Esophagus (tissue), 2 donors: ENCODE data around the gene MPP3. TPM values are rescaled to one million over a fixed set of nuclear protein-coding genes. Genes with fewer than 3 reads are reported as not detected.
A peak's percentile ranks its signal among the peaks of the same experiment; 100 is the strongest.

Experiments
- H3K27ac ChIP-seq, 2 donors: one replicate each; pipeline ENCODE4 v1.5.1; 2013; ENCODE audit warnings: low read depth in 2 of 2, mild to moderate bottlenecking in 2 of 2, inconsistent platforms in 1 of 2, low read length in 1 of 2, moderate library complexity in 1 of 2
- H3K27me3 ChIP-seq, 2 donors: one replicate each; pipeline ENCODE4 v1.6.1; 2013; ENCODE audit warnings: low read length in 2 of 2, control low read depth in 1 of 2, mild to moderate bottlenecking in 1 of 2; ENCODE audit not compliant: insufficient read depth in 2 of 2, control insufficient read depth in 1 of 2
- H3K36me3 ChIP-seq, 2 donors: one replicate each; pipeline ENCODE4 v1.6.1; 2013; ENCODE audit warnings: low read length in 1 of 2; ENCODE audit not compliant: control insufficient read depth in 2 of 2, insufficient read depth in 2 of 2
- H3K4me1 ChIP-seq, 2 donors: one replicate each; pipeline ENCODE4 v1.6.1; 2013; ENCODE audit warnings: low read length in 1 of 2; ENCODE audit not compliant: control insufficient read depth in 2 of 2, insufficient read depth in 2 of 2
- H3K4me3 ChIP-seq, 2 donors: one replicate each; pipeline ENCODE4 v1.5.1; 2013; ENCODE audit warnings: low read length in 2 of 2, mild to moderate bottlenecking in 2 of 2, low read depth in 1 of 2, moderate library complexity in 1 of 2
- H3K9me3 ChIP-seq, 2 donors: one replicate each; pipeline ENCODE4 v1.6.1; 2013; ENCODE audit warnings: mild to moderate bottlenecking in 2 of 2, low read depth in 1 of 2, low read length in 1 of 2, moderate library complexity in 1 of 2; ENCODE audit not compliant: control insufficient read depth in 2 of 2, insufficient read depth in 1 of 2
- WGBS, 2 donors: extraction: QIAGEN DNeasy Blood & Tissue Kit; methylation state at CpG; one replicate each; pipeline ENCODE4 v1.1.7; 2013; 5-methylcytosine and 5-hydroxymethylcytosine counted together
- polyA plus RNA-seq, 2 donors: library from polyadenylated mRNA; stranded (reverse); fragments of 200-250 nt; gene quantifications; one replicate each; pipeline ENCODE4 v1.2.3, GENCODE V29; 2013
- donor health status: healthy with polysubstance abuse.
- donor health status: Bipolar disorder and iron deficiency.

Gene MPP3
- polyA plus RNA-seq, 2 donors, result 5.6 to 9.6 TPM

GRCh38 chr17:43780135-43780534, 52.8 kb downstream of the MPP3 start, which contains the start of gene CFAP97D1:
CFAP97D1 (plus strand) TSS chr17:43780435; CDS start chr17:43780463, 28 bp downstream.
- no peaks in the 10 kb centered on the region for H3K27me3 ChIP-seq
- H3K9me3 ChIP-seq, result no peaks in the 10 kb centered on the region
- H3K36me3 ChIP-seq, result peaks cover 0 to 3% of the 10 kb centered on the region in 2 donors
- H3K27ac ChIP-seq, result peak within 1 kb of the TSS in 1 of 2 donors; percentile 86
- 61 to 68% methylated on average over 7 of the region's 7 CpGs for WGBS, 2 donors
- H3K4me1 ChIP-seq, result peaks cover 2 to 6% of the 10 kb centered on the region in 2 donors
- H3K4me3 ChIP-seq, result peak within 1 kb of the TSS; percentile 69 to 92

GRCh38 chr17:43779145-43780125, 53.5 kb downstream of the MPP3 start:
- H3K4me1 ChIP-seq, result peaks cover 2 to 6% of the 10 kb centered on the region in 2 donors
- H3K27ac ChIP-seq, result peak overlapping the region; percentile 86 to 93
- peaks cover 0 to 7% of the 10 kb centered on the region in 2 donors for H3K36me3 ChIP-seq
- no peaks in the 10 kb centered on the region for H3K9me3 ChIP-seq
- 8% methylated on average over 26 of the region's 26 CpGs for WGBS, 2 donors
- no peaks in the 10 kb centered on the region for H3K27me3 ChIP-seq
- peak overlapping the region; percentile 69 to 92 for H3K4me3 ChIP-seq

- Histone ChIP-seq H3K36me3 (peaks cover 4 to 13% of the 10 kb centered on the region in 2 donors), H3K4me3 (peak within 1 kb of the TSS; percentile 69 to 92), H3K9me3 (no peaks in the 10 kb centered on the region), H3K4me1 (peaks cover 2 to 6% of the 10 kb centered on the region in 2 donors), H3K27ac (peak within 1 kb of the TSS; percentile 93 to 99), H3K27me3 (no peaks in the 10 kb centered on the region)
- WGBS, 2 donors, result 0 to 1% methylated on average over 76 to 100 of the region's 100 CpGs
Measured at GRCh38 chr17:43778337-43779144, 54.4 kb downstream of the MPP3 start, which contains the start of gene DUSP3. DUSP3 (minus strand) TSS chr17:43778977; CDS start chr17:43778924, 53 bp downstream.

GRCh38 chr17:43774304-43775250, 58.4 kb downstream of the MPP3 start:
- H3K36me3 ChIP-seq, result peaks cover 7 to 24% of the 10 kb centered on the region in 2 donors

GRCh38 chr17:43772877-43773648, 59.9 kb downstream of the MPP3 start:
- Histone ChIP-seq H3K36me3 (peaks cover 7 to 34% of the 10 kb centered on the region in 2 donors), H3K27ac (peak overlapping the region; percentile 56 to 81), H3K4me3 (no peak overlapping the region), H3K4me1 (peaks cover 6 to 9% of the 10 kb centered on the region in 2 donors), H3K9me3 (no peaks in the 10 kb centered on the region), H3K27me3 (no peaks in the 10 kb centered on the region)
- 70 to 72% methylated on average over 10 of the region's 10 CpGs for WGBS, 2 donors

More at GRCh38 chr17:43774304-43775250, 58.4 kb downstream of the MPP3 start:
- no peak overlapping the region for H3K4me3 ChIP-seq
- no peaks in the 10 kb centered on the region for H3K27me3 ChIP-seq
- no peak overlapping the region for H3K27ac ChIP-seq
- H3K4me1 ChIP-seq, result peaks cover 5 to 6% of the 10 kb centered on the region in 2 donors
- H3K9me3 ChIP-seq, result no peaks in the 10 kb centered on the region
- WGBS, 2 donors, result 91 to 93% methylated on average over 16 of the region's 16 CpGs

GRCh38 chr17:43771463-43771862, 61.5 kb downstream of the MPP3 start:
- no peak overlapping the region for H3K27ac ChIP-seq
- H3K4me1 ChIP-seq, result peaks cover 3 to 9% of the 10 kb centered on the region in 2 donors
- no peak overlapping the region for H3K4me3 ChIP-seq
- H3K27me3 ChIP-seq, result no peaks in the 10 kb centered on the region
- 90 to 92% methylated on average over 9 of the region's 9 CpGs for WGBS, 2 donors
- peaks cover 7 to 41% of the 10 kb centered on the region in 2 donors for H3K36me3 ChIP-seq
- no peaks in the 10 kb centered on the region for H3K9me3 ChIP-seq

GRCh38 chr17:43770957-43771356, 62.0 kb downstream of the MPP3 start:
- no peak overlapping the region for H3K4me3 ChIP-seq
- 80 to 86% methylated on average over 2 of the region's 2 CpGs for WGBS, 2 donors
- H3K36me3 ChIP-seq, result peaks cover 7 to 41% of the 10 kb centered on the region in 2 donors
- H3K27ac ChIP-seq, result no peak overlapping the region
- no peaks in the 10 kb centered on the region for H3K27me3 ChIP-seq
- peaks cover 0 to 9% of the 10 kb centered on the region in 2 donors for H3K4me1 ChIP-seq
- no peaks in the 10 kb centered on the region for H3K9me3 ChIP-seq

- Histone ChIP-seq H3K36me3 (peaks cover 7 to 38% of the 10 kb centered on the region in 2 donors), H3K4me3 (no peak overlapping the region), H3K4me1 (peaks cover 0 to 9% of the 10 kb centered on the region in 2 donors), H3K27me3 (no peaks in the 10 kb centered on the region), H3K9me3 (no peaks in the 10 kb centered on the region), H3K27ac (no peak overlapping the region)
- 93 to 94% methylated on average over 11 of the region's 11 CpGs for WGBS, 2 donors
Measured at GRCh38 chr17:43769859-43770258, 63.1 kb downstream of the MPP3 start.
